Ramos (cell line): ENCODE measurements around the gene MIA.

Experiments used
- in situ Hi-C: fragments of 300-500 bp; cut with MboI; formaldehyde crosslinking; loops from one replicate; pipeline ENCODE4 v1.14.3; 2022; ENCODE audit warnings: low sequenced_read_pairs; ENCODE audit not compliant: unreplicated experiment

Gene MIA

DNA sequence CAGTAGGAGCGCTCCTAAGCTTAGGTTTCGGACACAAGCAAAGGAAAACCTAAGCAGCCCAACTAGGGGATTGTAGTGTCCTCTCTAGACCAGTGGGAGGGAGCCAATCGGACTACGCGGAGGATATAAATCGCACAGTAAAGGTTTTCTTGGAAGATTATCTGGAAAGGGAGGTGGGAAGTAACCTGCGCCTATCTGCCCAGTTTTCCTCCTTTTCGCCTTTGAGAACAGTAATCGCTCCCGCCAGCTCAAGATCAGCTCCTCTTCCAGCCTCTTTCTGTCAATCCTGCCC, 2.3 kb downstream of the MIA start:
- in situ Hi-C loops = loop anchor here (25.0 kb wide), 1 partner anchor 1485 kb away; the partner anchor contains the start of genes CIC and ERF

DNA sequence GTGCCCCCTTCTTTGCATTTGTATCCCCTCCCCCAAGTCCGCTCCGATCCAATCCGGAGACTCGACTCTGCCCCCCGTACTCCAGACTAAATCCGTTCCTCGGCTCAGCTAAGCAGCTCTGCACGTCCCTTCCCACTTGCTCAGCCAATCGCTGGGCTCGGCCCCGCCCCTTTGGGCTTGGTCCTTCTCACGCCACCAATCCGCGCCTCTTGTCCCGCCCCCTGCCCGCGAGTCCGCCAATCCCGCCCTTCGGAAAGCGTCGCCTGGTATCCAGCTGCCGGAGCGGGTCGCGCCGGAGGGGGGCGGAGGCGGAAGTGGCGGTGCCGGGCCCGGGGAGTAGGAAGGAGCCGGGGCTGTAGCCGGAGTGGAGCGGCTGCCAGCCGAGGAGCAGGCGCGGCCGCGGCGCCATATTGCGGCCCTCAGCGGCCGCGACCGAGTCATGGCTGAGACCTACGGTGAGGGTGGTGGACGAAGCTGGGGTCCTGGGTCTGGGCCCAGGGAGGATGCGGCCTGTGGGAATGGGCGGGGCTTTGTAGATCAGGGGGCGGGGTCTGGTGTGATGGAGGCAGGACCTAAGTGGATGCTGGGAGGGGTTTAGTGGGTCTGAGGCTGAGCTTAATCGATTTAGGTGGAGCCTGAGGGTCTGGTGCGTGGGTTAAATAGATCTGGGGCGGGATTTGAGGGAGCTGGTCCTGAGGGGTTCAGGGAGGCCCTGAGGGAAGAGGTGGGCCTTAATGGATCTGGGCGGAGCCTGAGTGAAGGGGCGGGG, 2.8 kb downstream of the MIA start, which contains the start of gene RAB4B:
Gene RAB4B, plus strand, starts transcription at position 311 of the 769 bp plus-strand sequence. Its CDS starts 129 bp downstream, at position 440.
- in situ Hi-C loops = loop anchor here (25.0 kb wide), 1 partner anchor 1484 kb away; the partner anchor contains the start of genes CIC and ERF

DNA sequence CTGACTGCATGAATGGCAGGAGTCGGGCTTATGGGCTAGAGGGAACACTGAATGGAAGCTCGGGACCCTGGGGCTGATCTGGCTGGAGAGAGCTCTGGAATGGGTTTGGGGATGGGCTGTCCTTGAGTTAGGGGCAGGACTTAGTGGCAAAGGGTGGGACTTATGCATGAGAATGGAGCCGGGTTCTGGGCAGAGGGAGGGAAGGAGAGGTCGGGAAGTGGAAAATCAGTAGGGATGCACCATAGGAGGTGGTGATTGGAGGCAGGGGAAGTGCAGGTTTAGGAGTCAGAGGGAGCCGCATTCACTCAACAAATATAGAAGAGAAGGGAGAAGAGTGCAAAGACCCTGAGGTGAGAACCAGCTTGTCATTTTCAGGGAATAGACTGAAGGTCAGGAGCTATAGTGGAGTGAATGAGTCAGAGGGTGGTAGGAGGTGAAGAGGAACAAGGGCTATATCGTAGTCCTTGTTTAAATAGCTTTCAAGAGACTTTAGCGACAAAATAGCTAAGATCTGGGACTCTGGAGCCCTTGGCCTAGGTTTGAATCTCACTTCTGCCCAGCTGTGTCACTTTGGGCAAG, 3.5 kb downstream of the MIA start:
- in situ Hi-C loops = loop anchor here (25.0 kb wide), 1 partner anchor 1484 kb away; the partner anchor contains the start of genes CIC and ERF

DNA sequence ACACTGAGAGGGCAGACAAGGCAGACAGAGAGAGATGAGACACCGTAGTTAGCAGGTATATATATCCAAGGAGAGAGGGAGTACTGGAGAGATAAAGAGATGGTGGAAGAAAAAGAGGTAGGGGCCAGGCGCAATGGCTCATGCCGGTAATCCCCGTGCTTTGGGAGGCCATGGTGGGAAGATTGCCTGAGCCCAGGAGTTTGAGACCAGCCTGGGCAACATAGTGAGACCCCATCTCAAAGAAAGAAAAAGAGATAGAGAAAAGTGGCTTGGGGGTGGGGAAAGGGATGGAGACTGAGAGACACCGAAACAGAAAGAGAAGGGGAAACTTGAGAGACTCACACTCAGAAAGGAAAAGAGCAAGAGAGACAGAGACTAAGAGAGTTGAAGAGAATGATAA, 5.3 kb downstream of the MIA start:
- in situ Hi-C loops = loop anchor here (25.0 kb wide), 1 partner anchor 1482 kb away; the partner anchor contains the start of genes CIC and ERF

- in situ Hi-C loops = loop anchor here (25.0 kb wide), 1 partner anchor 1481 kb away; the partner anchor contains the start of genes CIC and ERF
Observed at GRCh38 chr19:40781140-40781539, 5.8 kb downstream of the MIA start.

GRCh38 chr19:40783711-40784110, 8.4 kb downstream of the MIA start:
- in situ Hi-C loops = loop anchor here (25.0 kb wide), 1 partner anchor 1479 kb away; the partner anchor contains the start of genes CIC and ERF

GRCh38 chr19:40784146-40784545, 8.8 kb downstream of the MIA start:
- in situ Hi-C loops = loop anchor here (25.0 kb wide), 1 partner anchor 1478 kb away; the partner anchor contains the start of genes CIC and ERF

DNA sequence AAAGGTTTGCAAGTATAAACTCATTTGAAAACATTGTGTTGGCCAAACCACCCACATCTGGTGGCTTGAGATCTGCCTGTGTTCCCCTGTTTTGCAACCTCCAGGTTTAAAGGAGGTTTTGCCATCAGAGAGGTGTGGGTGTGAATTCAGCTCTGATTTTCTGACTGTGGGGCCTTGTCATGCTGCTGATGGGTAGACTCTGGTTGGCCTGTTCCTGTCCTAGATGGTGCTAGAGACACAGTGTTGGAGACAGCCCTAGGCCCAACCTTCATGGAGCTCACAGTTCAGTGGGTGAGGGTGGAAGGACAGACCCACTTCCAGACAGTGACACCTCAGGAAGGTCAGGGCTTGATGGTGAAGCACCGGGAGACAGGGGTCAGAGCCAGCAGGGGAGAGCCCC, 10.2 kb downstream of the MIA start:
- in situ Hi-C loops = loop anchor here (25.0 kb wide), 1 partner anchor 1477 kb away; the partner anchor contains the start of genes CIC and ERF

- in situ Hi-C loops = loop anchor here (25.0 kb wide), 1 partner anchor 1476 kb away; the partner anchor contains the start of genes CIC and ERF
Observed at GRCh38 chr19:40786060-40787037, 11.0 kb downstream of the MIA start.

DNA sequence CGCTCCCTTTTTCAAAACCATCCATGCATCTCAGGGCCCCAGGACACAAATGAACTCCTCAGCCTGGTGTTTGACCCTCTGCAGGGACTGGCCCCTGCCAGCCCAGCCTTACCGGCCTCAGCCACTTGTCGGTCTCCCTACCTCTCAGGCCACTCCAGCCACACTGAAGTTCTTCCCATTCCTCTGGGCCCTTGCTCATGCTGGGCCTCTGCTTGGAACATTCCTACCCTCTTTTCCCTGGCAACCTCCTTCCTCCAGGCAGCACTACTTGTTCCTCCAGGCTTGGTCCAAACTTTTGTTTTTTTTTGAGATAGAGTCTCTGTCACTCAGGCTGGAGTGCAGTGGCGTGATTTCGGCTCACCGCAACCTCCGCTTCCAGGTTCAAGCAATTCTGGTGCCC, 16.0 kb downstream of the MIA start:
- in situ Hi-C loops = loop anchor here (25.0 kb wide), 1 partner anchor 1471 kb away; the partner anchor contains the start of genes CIC and ERF

GRCh38 chr19:40791996-40792395, 16.7 kb downstream of the MIA start:
- in situ Hi-C loops = loop anchor here (25.0 kb wide), 1 partner anchor 1470 kb away; the partner anchor contains the start of genes CIC and ERF

DNA sequence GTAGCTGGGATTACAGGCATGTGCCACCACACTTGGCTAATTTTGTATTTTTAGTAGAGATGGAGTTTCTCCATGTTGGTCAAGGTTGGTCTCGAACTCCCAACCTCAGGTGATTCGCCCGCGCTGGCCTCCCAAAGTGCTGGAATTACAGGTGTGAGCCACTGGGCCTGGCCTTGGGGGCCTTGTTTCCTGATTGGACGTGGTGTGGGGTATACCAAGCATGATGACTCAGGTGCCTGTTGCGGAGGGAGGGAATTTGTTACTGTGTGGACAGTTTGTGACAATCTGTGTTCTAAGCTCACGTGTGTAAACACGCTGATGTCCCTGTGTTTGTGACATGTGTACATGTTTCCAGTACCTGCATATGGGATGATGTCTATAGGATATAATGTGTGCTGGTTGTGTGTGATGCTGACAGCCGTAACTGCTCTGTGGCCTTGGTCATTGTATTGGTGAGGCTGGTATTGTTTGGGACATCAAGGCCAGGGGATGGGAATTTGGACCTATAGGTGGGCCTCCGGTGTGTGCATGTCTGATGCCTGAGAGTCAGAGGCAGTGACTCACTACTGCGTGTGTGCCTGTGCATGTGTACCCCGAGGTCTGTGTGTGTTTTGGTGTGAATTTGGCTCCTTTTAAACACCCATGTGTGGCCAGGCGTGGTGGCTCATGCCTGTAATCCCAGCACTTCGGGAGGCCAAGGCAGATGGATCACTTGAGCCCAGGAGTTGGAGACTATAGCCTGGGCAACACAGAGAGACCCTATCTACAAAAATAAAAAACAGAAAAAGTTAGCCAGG, 22.0 kb downstream of the MIA start:
- in situ Hi-C loops = loop anchor here (25.0 kb wide), 1 partner anchor 1465 kb away; the partner anchor contains the start of genes CIC and ERF

GRCh38 chr19:40797963-40798682, 22.8 kb downstream of the MIA start:
- in situ Hi-C loops = loop anchor here (25.0 kb wide), 1 partner anchor 1464 kb away; the partner anchor contains the start of genes CIC and ERF

GRCh38 chr19:40798683-40799557, 23.6 kb downstream of the MIA start, which contains the start of gene EGLN2:
TSS of gene EGLN2 (plus strand) at chr19:40799191. CDS start at chr19:40800573, 1,382 bp downstream.
- in situ Hi-C loops = loop anchor here (25.0 kb wide), 1 partner anchor 1463 kb away; the partner anchor contains the start of genes CIC and ERF

GRCh38 chr19:40799558-40800338, 24.4 kb downstream of the MIA start:
- in situ Hi-C loops = loop anchor here (25.0 kb wide), 1 partner anchor 1463 kb away; the partner anchor contains the start of genes CIC and ERF

DNA sequence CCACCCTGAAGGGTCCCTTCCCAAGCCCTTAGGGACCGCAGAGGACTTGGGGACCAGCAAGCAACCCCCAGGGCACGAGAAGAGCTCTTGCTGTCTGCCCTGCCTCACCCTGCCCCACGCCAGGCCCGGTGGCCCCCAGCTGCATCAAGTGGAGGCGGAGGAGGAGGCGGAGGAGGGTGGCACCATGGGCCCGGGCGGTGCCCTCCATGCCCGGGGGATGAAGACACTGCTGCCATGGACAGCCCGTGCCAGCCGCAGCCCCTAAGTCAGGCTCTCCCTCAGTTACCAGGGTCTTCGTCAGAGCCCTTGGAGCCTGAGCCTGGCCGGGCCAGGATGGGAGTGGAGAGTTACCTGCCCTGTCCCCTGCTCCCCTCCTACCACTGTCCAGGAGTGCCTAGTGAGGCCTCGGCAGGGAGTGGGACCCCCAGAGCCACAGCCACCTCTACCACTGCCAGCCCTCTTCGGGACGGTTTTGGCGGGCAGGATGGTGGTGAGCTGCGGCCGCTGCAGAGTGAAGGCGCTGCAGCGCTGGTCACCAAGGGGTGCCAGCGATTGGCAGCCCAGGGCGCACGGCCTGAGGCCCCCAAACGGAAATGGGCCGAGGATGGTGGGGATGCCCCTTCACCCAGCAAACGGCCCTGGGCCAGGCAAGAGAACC, 25.1 kb downstream of the MIA start:
- in situ Hi-C loops = no loop called here
